Right kidney (tissue), 1 donor: ENCODE data around the gene HIVEP2.

Source experiments
- DNase-seq: peaks from one replicate; pipeline ENCODE4 v3.0.0-alpha.2; 2016

The HIVEP2 gene

DNA sequence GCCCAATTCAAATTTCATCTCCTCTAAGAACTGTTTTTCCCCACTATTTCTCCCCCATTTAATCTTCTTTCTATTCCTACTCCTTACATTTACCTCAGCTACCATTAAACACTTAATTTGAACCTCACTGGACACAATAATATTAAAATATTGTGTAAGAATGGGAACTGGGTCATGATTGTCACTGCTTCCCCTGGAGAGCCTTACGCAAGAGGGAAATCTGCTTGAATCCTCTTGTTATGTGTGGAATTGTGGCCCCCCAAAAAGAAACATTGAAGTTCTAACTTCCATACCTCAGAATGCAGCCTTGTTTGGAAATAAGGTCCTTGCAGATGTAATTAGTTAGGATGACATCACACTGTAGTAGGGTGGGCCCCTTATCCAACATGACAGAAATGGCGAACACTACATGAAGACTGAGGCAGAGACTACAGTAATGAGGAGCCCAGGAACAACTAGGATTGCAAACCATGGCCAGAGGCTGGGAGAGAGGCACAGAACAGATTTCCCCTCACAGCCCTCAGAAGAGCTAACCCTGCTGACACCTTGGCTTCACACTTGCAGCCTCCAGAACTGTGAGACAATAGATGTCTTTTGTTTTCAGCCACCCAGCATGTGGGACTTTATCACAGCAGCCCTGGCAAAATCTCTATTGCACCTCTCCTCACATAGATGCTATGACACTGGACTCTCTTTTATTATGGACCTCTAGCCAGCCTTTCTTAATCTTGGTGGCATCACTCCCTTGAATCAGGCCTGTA lies 29.9 kb downstream of the HIVEP2 start:
- DNase-seq: no peak

DNA sequence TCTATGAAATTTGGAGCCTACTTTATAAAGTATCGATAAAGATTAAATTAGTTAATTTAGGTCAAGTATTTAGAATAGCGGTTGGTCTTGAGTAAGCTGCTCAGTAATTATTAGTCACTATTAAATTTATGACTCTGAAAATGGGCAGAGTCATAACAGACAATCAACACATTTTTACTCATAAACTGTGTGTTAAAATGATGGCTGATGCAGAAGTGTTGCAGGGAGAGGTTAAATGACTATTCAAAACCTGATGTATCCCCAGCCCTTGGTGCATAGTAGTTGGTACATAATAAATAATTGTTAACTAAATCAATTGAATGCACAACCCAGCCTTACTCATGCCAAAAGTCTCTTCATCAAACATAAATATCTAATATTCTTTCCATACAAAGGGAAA lies 30.6 kb downstream of the HIVEP2 start:
- DNase-seq: no peak

DNA sequence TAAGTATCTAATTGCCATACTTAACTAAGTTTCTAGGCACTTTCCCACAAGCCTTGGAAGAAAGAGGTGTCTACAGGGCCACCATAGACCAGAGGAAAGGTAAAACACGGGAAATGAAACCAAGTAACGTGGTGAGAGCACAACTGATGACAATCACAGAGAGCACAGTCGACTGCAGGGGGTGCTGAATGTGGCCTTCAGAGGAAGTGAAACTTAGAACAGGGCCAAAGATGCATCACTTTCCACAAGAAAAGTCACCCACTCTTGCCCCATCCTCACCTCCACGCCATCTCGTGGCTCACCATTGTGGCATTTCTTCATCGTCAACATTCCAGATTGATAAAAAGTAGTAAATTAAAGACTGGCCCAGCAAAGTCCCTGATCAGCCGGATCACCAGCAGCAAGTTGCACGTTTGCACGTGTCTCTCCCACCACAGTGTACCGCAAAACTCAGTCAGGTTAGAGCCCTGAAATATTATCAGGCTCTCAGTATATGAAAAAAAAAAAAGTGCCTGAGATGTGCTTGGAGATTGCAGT lies 31.4 kb downstream of the HIVEP2 start:
- DNase-seq: no peak

DNA sequence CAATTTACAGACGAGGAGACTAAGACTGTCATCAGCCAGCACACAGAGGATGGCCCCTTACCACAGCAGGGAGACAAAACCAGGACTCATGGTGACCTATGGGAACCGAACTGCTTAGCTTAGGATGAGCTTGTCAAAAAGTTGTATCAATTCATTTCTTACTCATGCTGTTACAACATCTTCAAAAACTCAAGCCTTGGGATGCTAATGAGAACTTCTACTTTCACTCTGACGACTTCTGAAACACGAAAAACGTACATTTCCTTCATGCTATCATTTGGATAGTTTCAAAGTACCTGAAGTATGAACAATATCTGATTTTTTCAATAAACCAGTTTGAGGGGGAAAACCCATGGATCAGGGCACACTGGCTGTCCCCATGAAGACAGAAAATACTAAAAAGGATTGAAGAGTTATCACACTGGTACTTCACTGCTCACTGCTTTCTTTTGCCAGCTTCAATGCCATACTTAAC lies 31.9 kb downstream of the HIVEP2 start:
- DNase-seq: no peak

DNA sequence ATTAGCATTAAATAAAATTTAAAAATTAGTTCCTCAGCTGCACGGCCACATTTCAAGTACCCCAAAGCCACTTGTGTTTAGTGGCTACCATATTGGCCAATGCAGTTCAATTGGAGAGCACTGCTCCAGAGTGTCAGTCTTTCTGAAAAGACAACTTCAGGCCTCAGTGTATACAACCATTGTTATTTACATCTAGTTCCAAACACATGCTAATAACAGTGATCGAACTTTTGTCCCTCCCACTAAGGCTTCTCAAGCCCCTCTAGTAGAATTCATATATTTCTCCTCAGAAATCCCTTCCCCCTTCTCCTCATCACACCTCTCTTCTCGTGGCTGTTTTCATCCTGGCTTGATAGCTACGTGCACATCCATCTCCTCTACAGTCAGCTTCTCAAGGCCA lies 32.9 kb downstream of the HIVEP2 start:
- no peak for DNase-seq

DNA sequence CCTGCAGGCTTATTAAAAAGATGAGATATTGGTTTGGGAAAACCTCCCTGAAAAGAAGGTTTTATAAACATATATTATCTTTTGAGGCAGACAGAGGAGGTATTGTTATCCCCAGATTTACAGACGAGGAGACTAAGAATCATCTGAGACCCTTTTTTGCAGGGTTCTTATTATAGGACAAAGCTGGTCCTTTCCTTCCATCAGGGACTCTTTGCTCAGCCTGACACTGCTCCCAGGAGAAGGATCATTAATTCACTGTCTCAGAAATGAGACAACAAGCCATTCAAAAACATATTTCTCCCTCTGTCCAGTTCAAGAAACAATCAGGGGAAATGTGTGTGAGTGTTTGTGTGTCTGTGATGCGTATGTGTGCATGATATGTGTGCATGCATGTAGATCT lies 33.5 kb downstream of the HIVEP2 start:
- no peak for DNase-seq

DNA sequence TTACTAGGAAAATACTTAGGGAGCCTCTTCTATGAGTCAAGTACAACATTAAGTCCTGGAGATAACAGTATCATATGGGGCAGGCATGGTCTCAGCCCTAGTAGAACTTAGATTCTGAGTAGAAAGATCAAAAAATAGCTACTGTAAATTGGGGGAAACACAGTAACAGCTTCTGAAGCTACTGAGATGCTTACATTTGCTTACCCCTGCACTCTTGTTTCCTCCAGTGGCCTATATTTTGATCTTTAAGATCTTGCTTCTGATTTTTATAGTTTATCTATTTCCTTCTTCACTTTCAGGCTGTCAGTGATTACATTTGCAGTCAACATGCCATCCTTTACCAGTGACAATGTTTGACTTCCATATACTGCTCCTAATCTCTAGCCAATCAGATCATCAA lies 35.3 kb downstream of the HIVEP2 start:
- DNase-seq: no peak

DNA sequence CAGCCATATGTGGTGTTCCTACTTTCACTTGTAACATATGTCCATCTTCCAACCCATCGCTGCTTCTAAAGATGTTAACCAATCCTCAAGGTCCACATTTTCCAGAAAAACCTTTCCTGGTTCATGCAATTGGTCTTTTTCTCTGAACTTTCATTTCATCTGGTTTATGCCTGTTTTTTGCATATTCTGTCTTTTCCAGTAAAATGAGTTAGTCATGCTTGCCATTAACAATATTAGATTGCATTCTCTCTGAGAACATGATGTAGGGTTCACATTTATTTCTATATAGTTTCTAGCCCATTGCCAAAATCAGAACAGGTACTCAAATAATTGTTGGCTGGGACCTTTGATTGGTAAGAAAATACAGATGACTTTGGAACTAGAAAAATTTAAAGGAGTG lies 36.7 kb downstream of the HIVEP2 start:
- DNase-seq: no peak

DNA sequence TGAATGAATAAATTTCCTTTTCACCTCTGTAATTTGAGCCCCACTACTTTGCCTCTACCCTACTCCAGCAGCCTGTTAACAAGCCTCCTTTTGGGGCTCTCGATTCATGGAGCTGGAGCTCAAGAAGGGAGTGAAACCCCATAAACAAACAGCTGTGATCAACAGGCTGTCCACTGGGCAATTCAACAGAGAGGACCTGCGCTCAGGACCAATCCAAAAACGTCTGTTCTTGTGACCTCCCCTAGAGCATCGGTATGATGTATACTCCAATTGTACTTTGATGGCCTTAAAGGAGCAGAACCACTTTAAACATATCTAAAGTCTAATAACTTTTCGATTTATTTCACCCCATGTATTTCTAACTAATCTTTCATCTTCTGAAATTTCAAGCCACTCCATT lies 37.4 kb downstream of the HIVEP2 start:
- no peak for DNase-seq

DNA sequence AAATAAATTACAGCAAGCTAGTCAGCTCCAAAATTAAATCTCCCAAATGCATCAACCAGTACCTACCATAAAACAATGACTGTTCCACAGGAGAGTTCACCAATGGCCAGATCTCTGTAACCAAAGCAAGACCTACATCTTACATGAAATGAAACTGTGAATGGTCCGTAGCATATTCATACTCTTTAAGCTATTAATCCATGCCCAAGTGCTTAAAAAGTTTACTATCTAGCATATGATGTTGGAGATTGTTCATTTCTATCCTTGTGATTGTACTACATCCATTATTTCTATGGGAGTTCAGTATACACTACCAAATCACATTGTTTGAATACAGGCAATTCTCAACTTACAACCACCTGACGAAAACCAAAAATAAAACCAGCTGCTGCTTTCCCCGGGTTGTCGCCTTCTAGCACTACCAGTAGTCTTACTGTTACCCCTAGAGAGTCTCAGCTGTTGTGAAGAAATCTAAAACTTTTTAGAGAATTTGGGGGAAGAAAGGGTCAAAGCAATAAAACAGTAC lies 38.0 kb downstream of the HIVEP2 start:
- DNase-seq: no peak

DNA sequence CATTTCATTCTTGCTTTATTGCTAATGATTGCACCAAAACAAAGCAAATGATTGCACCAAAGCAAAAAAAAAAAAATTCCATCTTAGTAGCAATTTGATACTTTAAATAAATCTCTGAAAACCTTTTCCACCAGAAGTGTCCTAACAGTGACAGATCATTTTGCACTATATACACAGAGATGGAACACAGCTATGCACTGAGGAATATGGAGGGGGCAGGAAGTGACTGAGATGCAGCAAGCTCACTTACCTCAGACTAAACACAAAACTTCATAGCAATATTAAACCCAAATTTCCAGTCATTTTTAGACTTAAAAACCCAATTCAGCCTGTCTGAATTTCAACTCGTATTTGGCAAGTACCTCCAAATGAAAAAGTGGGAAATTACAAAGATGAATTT lies 41.2 kb downstream of the HIVEP2 start:
- DNase-seq: no peak

DNA sequence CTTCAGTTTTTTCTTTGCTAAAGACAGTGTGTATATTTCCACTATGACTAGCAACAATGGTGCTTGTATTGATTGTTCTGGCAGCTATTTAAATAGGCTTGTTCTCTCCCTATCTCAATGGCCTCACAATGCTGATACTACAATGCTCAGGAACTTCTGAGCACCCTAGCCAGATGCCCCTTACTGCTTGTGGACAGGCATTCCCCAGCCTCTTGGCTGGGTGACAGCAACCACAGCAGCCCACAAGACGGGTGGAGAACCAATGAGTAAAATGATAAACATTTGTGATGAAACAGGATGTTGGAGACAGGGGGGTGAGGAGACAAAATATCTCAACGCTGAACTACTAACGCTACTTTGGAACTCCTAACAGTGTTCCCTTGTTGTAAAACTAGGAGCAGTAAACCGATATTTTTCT lies 42.3 kb downstream of the HIVEP2 start:
- DNase-seq: no peak

DNA sequence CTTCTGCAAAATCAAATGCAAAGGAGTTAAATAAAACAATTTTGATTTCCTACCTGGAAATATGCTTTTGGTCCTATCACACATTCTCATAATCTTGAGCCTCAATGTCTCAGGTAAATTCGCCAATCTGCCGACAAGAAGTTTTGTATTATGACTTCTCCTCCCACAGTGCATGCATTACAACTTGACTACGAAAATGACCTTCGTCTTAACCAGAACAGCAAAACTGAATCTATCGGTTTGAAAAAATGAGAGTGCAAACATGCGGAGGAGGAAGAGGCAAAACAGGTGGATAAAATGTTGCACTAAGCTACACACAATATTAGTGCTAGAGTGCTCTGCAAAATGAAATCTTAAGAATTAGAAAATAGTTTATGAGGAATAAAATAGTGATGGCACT lies 43.4 kb downstream of the HIVEP2 start:
- no peak for DNase-seq

DNA sequence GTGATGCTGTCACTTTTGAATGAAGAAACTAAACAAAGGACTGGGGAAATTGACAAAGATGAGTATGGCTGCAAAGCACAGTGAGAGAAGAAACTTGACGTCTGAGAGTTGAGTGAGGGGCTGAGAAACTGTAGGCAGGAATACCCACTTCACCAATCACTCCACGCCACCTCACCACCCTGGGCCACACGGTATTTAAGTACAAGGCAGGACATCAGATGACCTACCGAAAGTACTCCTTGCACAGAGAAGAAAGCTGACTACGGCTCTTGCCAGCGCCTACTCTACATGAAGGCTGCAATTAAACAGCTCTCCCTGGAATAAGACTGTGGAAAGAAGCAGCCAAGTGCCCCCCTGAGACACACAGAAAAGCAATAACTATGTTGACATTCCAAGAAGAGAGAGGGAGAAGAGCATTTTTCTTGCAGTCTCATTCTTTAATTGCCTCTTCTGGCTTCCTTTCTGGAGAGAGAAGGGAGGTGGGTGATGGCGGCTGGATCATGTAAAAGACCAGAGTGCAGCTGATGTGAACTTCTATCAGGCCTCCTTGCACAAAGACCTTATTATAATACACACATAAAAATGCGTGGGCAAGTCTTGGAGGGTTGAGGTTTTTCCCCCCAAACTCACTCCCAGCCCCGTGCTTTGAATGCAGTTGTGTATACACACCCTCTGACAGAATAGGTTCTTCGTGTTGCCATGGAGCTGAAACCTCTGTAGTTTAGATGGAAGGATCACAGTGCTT lies 44.6 kb downstream of the HIVEP2 start:
- peak; percentile 26 for DNase-seq

DNA sequence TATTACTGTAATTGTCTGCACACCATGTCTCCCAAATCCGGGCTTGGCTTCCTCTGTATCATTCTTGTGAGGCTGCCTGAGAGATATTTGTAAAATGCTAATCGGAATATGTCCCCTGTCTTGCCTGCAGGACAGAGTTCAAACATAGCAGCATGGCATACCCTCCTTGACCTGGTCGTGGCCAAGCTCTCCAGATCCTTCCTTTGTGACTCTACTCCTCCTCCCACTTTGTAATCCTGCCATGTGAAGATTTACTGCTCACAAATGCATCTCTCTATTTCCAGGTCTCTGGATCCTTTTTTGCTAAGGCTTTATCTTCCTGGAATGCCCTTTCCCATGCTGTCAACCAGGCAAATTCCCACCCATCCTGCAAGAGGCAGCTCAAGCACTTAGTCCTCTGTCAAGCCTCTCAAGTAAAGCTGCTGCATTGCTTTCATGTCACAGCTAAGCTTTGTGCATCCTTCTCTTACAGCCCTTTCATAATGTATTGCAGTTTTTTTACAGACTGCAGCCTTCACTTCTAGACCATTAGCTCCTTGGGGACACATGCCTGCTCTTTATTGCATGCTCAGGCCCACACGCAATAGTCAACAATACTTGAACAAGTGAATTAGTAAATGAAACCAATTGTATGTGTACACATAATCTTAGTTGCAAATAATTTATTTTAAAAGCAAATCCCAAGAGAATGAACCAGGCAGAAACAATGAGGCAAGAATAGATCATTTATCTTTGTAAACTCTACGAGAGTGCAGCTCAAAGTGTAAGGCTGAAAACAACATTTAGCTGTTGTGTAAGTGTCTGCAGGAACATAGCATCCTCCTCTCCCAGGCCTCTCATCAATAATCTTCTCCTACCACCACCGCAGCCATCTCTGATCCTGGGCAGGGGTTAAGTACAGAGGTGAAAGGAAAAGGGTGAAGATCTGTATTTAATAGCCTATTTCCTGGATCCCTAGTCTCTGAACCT lies 45.8 kb downstream of the HIVEP2 start:
- DNase-seq: no peak

DNA sequence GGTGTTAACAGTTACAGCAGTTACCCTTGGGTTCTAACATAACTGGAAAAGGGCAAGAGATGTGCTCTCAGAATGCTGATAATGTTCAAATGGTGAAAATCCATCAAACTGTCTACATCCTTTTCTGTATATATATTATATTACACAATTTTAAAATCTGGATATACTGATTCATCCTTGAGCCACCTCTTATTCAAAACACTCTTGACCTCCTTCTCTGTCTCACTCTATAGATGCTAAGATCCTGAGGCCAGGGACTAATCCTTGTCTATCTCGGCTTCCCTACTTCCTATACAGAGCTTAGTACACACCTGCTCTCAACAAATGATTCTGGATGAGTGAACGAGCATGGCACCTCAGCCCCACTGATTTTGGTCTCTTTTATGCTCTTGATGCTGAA lies 47.3 kb downstream of the HIVEP2 start:
- no peak for DNase-seq

DNA sequence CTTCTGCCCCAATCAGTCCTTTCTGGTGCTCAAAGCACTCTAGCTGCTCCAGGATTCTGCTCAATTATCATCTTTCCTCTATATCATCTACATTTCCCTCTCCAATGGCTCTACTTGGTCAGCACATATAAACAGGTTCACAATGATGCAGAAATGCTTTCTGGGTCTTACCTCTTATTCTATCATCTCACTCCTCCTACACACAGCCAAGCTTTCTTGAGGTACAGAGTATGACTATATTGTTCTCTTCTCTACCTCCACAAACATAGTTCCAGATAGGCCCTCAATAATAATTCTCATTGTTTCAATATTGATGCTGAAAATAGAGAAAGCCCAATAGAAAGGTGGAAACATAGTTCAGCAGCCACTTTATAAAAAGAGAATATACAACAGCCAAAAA lies 48.2 kb downstream of the HIVEP2 start:
- DNase-seq: no peak

DNA sequence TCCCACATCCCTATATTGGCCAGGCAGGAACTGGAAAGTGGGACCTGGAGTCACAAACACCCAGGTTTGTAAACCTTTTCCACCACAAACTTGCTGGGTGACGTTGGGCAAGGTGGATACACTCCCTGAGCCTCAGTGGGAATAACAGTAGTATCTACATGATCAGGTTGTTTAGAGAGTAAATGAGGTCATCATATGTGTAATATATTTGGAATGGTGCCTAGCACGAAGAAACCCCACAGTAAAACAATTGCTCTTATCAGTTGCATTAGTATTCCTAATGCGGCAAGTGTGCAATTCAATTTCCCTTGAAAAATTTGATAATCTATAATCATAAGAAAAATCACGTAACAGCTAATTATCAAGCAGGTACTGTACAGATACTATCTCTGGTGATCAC lies 51.9 kb downstream of the HIVEP2 start:
- DNase-seq: no peak

DNA sequence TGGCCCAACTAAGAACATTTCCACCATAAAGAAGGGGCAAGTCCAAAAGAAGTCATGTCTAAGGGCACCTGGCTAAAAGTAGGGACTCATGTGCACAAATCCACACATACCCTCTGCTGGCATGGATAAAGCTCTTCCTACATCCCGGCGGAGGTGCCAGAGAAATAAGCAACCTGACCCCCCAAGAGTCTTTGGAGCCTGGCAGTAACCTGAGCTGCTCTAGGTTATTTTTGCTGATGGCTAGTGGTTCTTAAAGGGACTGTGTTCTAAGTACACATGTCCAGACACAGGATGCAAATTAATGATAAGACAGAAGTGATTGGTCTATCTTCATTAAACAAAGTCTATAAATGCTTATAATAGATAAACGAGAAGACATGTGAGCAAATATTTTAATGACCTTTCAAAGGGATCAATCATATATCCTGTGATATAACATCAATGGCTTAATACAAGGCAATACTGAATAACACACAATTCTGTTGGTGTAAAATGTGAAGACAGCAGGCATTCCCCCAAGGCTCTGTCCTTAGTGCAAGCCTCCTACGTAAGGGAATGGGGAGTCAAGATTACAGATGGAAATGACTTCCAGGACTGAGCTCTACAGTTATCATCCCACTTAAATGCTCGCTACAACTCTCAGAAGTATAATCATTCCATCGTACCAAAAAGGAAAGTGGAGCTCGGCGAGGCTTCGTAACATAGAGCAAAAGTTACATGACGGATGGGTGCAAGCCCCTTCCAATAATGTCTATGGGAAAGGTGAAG lies 52.5 kb downstream of the HIVEP2 start:
- no peak for DNase-seq

DNA sequence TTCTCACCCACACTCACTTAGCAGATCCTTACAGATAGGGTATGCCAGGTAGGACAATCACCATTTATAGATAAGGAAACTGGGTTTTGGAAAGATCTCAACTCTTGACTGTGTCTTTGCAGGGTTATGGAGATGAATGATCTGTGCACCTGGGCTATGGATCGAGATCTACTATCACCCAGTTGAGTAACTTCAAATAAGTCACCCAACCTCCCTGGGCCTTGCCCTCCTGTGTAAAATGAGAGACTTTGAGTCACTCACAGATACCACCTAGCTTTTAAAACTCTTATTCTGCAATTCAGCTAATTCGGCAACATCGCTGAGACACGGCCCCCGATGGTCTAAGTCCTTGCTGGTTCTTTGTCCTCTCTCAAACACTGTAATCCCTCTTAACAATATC lies 53.5 kb downstream of the HIVEP2 start:
- no peak for DNase-seq

DNA sequence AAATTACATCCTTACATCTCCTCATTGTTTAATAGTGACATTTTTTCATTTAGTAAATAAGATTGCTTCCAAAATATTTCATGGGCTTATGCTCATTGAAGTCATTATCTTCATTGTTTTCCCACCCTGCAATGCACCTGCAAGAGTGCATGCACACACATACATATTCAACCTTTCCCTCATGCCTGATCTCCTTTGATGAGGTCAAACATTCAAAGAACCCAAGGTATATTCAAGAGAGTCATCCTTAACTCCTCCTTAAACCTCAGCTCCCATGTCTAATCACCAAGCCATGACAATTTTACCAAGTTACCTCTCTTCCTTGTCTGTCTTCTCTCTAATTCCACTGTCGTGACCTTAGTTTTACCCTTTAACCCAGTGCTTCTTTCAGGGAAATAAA lies 56.5 kb downstream of the HIVEP2 start:
- DNase-seq: no peak

DNA sequence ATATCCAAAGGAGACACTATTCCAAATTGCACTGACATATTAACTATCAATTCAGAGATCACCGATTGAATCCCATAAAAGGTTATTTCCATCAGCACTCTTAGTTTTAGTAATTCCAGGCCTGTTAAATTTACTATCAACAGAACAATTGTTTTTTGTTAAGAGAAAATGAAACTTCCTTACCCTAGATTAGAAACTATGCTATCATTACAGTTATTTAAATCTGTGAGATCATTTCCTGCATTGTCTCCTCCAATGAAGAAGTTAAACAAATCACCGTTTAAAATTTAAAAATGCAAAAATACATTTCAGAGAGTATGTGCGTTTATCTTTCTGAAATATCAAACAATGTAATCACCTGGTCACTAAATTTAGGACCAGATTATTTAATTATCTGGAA lies 57.5 kb downstream of the HIVEP2 start:
- no peak for DNase-seq
